ENCODE measurements around the gene NCR3LG1. TPM values are rescaled to one million over a fixed set of nuclear protein-coding genes. Genes with fewer than 3 reads are reported as not detected.

NCR3LG1 gene
- total RNA-seq, 4 donors from 2014 or later = 1.5 to 6.1 (median 2.9) TPM

- no peaks in the 10 kb centered on the region for H3K36me3 ChIP-seq
- H3K4me3 ChIP-seq = peak within 1 kb of the TSS; percentile 43 to 79 (median 56)
- peaks cover 4 to 28% (median 9%) of the 10 kb centered on the region in 3 donors for H3K4me1 ChIP-seq
- peaks cover 0 to 27% (median 0%) of the 10 kb centered on the region in 4 donors for H3K27me3 ChIP-seq
- no peak for DNase-seq
- 9 to 12% methylated on average over 12 to 14 of the region's 53 CpGs for WGBS, 2 donors
- H3K27ac ChIP-seq = peak within 1 kb of the TSS; percentile 45 to 66 (median 50)
- no peaks in the 10 kb centered on the region for H3K9me3 ChIP-seq
- intact Hi-C loops (cut with DNase I) = loop anchor here (5.0 kb wide), 1 partner anchor 114 kb away; no protein-coding TSS in a partner anchor
- TF ChIP-seq, protein P1, sequence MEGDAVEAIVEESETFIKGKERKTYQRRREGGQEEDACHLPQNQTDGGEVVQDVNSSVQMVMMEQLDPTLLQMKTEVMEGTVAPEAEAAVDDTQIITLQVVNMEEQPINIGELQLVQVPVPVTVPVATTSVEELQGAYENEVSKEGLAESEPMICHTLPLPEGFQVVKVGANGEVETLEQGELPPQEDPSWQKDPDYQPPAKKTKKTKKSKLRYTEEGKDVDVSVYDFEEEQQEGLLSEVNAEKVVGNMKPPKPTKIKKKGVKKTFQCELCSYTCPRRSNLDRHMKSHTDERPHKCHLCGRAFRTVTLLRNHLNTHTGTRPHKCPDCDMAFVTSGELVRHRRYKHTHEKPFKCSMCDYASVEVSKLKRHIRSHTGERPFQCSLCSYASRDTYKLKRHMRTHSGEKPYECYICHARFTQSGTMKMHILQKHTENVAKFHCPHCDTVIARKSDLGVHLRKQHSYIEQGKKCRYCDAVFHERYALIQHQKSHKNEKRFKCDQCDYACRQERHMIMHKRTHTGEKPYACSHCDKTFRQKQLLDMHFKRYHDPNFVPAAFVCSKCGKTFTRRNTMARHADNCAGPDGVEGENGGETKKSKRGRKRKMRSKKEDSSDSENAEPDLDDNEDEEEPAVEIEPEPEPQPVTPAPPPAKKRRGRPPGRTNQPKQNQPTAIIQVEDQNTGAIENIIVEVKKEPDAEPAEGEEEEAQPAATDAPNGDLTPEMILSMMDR (IDR thresholded peaks at IDR 0.05) = no peak
- TF ChIP-seq POLR2A (IDR thresholded peaks at IDR 0.05) = no peak
Measured at GRCh38 chr11:17388609-17389210, 37.1 kb downstream of the NCR3LG1 start, which contains the start of gene KCNJ11. Gene KCNJ11, minus strand, starts transcription at chr11:17388659. Its CDS starts 568 bp downstream, at chr11:17388091.

GRCh38 chr11:17389211-17389956 is 37.8 kb downstream of the NCR3LG1 start:
- Histone ChIP-seq H3K9me3 (no peaks in the 10 kb centered on the region), H3K4me3 (peak overlapping the region; percentile 43 to 79 (median 56)), H3K27ac (peak overlapping the region; percentile 45 to 66 (median 50)), H3K4me1 (peaks cover 4 to 26% (median 9%) of the 10 kb centered on the region in 3 donors), H3K27me3 (peaks cover 0 to 27% (median 0%) of the 10 kb centered on the region in 4 donors), H3K36me3 (no peaks in the 10 kb centered on the region)
- no peak for DNase-seq
- no peak for TF ChIP-seq POLR2A (IDR thresholded peaks at IDR 0.05)
- TF ChIP-seq, protein P1 (IDR thresholded peaks at IDR 0.05) = peak; percentile 54 to 92 (median 63)
- 32% methylated on average over 3 of the region's 55 CpGs for WGBS, 2 donors
- intact Hi-C loops (cut with DNase I) = loop anchor here (5.0 kb wide), 1 partner anchor 113 kb away; no protein-coding TSS in a partner anchor

DNA sequence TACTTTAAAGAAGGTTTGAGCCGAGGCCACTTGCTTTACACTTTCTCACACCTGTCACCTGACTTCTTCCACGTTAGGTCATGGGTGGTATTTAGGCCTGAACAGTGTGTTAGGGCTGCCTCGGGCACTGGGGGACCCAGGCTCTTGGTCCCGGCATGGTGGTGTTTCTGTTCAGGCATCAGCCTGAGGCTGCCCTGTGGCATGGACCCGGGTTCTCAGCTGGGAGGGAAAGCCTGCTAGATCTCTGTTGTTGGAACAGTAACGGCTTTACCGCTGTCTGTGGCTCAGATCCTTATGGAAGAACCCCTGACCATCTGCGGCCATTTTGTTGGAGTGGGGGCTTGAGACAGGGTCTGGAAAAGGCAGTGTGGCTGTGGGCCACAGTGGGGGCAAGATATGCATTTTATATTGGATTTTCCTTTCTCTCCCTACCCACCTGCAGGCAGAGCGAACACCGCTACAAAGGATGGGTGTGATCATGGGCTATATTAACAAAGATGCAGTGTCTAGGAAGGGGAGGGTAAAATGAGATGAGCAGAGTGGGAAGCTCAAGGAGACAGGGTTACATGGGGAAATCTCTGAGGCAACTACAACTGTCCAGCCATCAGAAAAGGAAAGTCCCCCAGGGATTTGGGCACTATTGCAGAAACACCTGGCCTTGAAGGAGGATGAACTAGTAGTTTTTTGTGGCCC is 38.5 kb downstream of the NCR3LG1 start:
- peaks cover 0 to 27% (median 0%) of the 10 kb centered on the region in 4 donors for H3K27me3 ChIP-seq
- H3K9me3 ChIP-seq = no peaks in the 10 kb centered on the region
- no peak for TF ChIP-seq POLR2A (IDR thresholded peaks at IDR 0.05)
- TF ChIP-seq, protein P1 (IDR thresholded peaks at IDR 0.05) = no peak
- H3K4me3 ChIP-seq = peak overlapping the region in 1 of 4 donors; percentile 79
- intact Hi-C loops (cut with DNase I) = loop anchor here (5.0 kb wide), 1 partner anchor 112 kb away; no protein-coding TSS in a partner anchor
- no peak overlapping the region for H3K27ac ChIP-seq
- H3K4me1 ChIP-seq = peaks cover 4 to 26% (median 9%) of the 10 kb centered on the region in 3 donors
- DNase-seq = no peak
- no peaks in the 10 kb centered on the region for H3K36me3 ChIP-seq
- 53 to 58% methylated on average over 5 to 7 of the region's 10 CpGs for WGBS, 2 donors

GRCh38 chr11:17391493-17392355 is 40.1 kb downstream of the NCR3LG1 start:
- DNase-seq = no peak
- WGBS, 2 donors = 57 to 80% methylated on average over 3 of the region's 3 CpGs
- H3K36me3 ChIP-seq = no peaks in the 10 kb centered on the region
- H3K27me3 ChIP-seq = peaks cover 0 to 20% (median 0%) of the 10 kb centered on the region in 4 donors
- H3K4me3 ChIP-seq = no peak overlapping the region
- peaks cover 4 to 19% (median 9%) of the 10 kb centered on the region in 3 donors for H3K4me1 ChIP-seq
- no peak overlapping the region for H3K27ac ChIP-seq
- intact Hi-C loops (cut with DNase I) = no loop called here
- TF ChIP-seq, protein P1 (IDR thresholded peaks at IDR 0.05) = no peak
- no peak for TF ChIP-seq POLR2A (IDR thresholded peaks at IDR 0.05)
- no peaks in the 10 kb centered on the region for H3K9me3 ChIP-seq
